GM12878 (cell line): ENCODE results near the gene MAMDC4. TPM values are rescaled to one million over a fixed set of nuclear protein-coding genes. Genes with fewer than 3 reads are reported as not detected.

ENCODE experiments used
- ATAC-seq: fragments of 200-7000 bp; cut with Tn5 transposase; 3 replicates; pipeline ENCODE4 v1.9.1; 2020; ENCODE audit warnings: mild to moderate bottlenecking, moderate library complexity
- BruUV-seq: library from RNA; stranded (reverse); fragments of 400-500 nt; replicated peaks from 2 replicates; lab custom pipeline; 2021; lab: Mats Ljungman, UMichigan
- CTCF ChIA-PET: fragments of 300-600 bp; sonication (Branson Sonifier 250); formaldehyde crosslinking; extraction: SDS; loops from one replicate; lab custom pipeline; 2021; ENCODE audit warnings: inconsistent platforms; lab: Yijun Ruan, JAX
- POLR2A ChIA-PET: fragments of 350-600 bp; formaldehyde crosslinking; extraction: SDS; loops from one replicate; lab custom pipeline; 2021; ENCODE audit warnings: inconsistent platforms; lab: Charles Lee
- RAD21 ChIA-PET: fragments of 300-600 bp; sonication (Branson Sonifier 250); formaldehyde crosslinking; loops from one replicate; lab custom pipeline; 2023; ENCODE audit warnings: antibody characterized with exemption; ENCODE audit not compliant: unreplicated experiment; lab: Charles Lee
- SMC1A ChIA-PET: fragments of 300-600 bp; sonication (Branson Sonifier 250); formaldehyde crosslinking; loops from one replicate; lab custom pipeline; 2023; ENCODE audit not compliant: unreplicated experiment, uncharacterized antibody; lab: Charles Lee
- DNase-seq: peaks from one replicate; pipeline ENCODE4 v3.0.0-alpha.2; 2011; ENCODE audit warnings: low read depth, low spot score
- FAIRE-seq: peaks from 3 replicates; lab custom pipeline; 2011; peaks lifted over from hg19 to GRCh38; lab: Jason Lieb, UNC
- H2AFZ ChIP-seq: 2 replicates; pipeline ENCODE4 v1.6.0; 2011; ENCODE audit warnings: low read depth, low read length, control low read depth; ENCODE audit not compliant: control insufficient read depth
- H3K27ac ChIP-seq: 2 replicates; pipeline ENCODE4 v1.5.1; 2011; ENCODE audit warnings: control low read depth; ENCODE audit not compliant: control insufficient read depth, insufficient read depth
- H3K27me3 ChIP-seq, 2 experiments: replicated peaks in 1 of 2; 2 replicates each; pipeline versions ENCODE4 v1.6.0 to v1.6.1; 2011; ENCODE audit warnings: low read length in 1 of 2; ENCODE audit not compliant: control insufficient read depth in 2 of 2, insufficient read depth in 2 of 2
- H3K36me3 ChIP-seq, 2 experiments: 2 replicates each; pipeline ENCODE4 v1.5.1; 2011; ENCODE audit warnings: low read length in 1 of 2; ENCODE audit not compliant: control insufficient read depth in 2 of 2, insufficient read depth in 2 of 2
- H3K4me1 ChIP-seq: 2 replicates; pipeline ENCODE4 v1.6.1; 2011; ENCODE audit warnings: mild to moderate bottlenecking, low read length, moderate library complexity, mixed read lengths; ENCODE audit not compliant: control insufficient read depth, insufficient read depth
- H3K4me2 ChIP-seq: 2 replicates; pipeline ENCODE4 v1.6.0; 2011; ENCODE audit warnings: control low read depth; ENCODE audit not compliant: control insufficient read depth, insufficient read depth
- H3K4me3 ChIP-seq: fragments of 200-600 bp; sonication (generic); 2 replicates; pipeline ENCODE4 v1.5.1; 2016
- H3K79me2 ChIP-seq: 2 replicates; pipeline ENCODE4 v1.6.0; 2011; ENCODE audit warnings: low read length; ENCODE audit not compliant: control insufficient read depth, insufficient read depth
- H3K9ac ChIP-seq: 2 replicates; pipeline ENCODE4 v1.8.0; 2011; ENCODE audit warnings: low read length, control low read depth, mixed read lengths; ENCODE audit not compliant: control insufficient read depth, insufficient read depth
- H3K9me3 ChIP-seq: replicated peaks from 3 replicates; pipeline ENCODE4 v1.5.1; 2011; ENCODE audit warnings: mild to moderate bottlenecking, low read length; ENCODE audit not compliant: control insufficient read depth, insufficient read depth
- H4K20me1 ChIP-seq: 2 replicates; pipeline ENCODE4 v1.6.0; 2011; ENCODE audit not compliant: control insufficient read depth, insufficient read depth
- BMI1 ChIP-seq: fragments of 450-650 bp; IDR thresholded peaks from 2 replicates; pipeline ENCODE4 v1.6.1; 2016; ENCODE audit warnings: mild to moderate bottlenecking, moderate library complexity, borderline replicate concordance
- ETV6 ChIP-seq, 2 experiments: fragments of 450-650 bp in 1 of 2; IDR thresholded peaks in 1 of 2; conservative IDR thresholded peaks in 1 of 2; 2 replicates each; pipeline ENCODE4 v1.6.1; 2014; ENCODE audit warnings: antibody characterized with exemption in 1 of 2, borderline replicate concordance in 1 of 2, low read depth in 1 of 2, mild to moderate bottlenecking in 1 of 2, moderate library complexity in 1 of 2
- IRF4 ChIP-seq: IDR thresholded peaks from 2 replicates; pipeline ENCODE4 v1.6.1; 2011; ENCODE audit warnings: low read depth, low read length
- NFYA ChIP-seq: IDR thresholded peaks from 2 replicates; pipeline ENCODE4 v1.6.1; 2011; ENCODE audit warnings: low read depth, mild to moderate bottlenecking, low read length, improper control_type of control experiment, borderline replicate concordance
- RB1 ChIP-seq: fragments of 450-650 bp; formaldehyde crosslinking; IDR thresholded peaks from 2 replicates; pipeline ENCODE4 v1.6.1; 2017; ENCODE audit warnings: mild to moderate bottlenecking, borderline replicate concordance
- SRF ChIP-seq, 2 experiments: IDR thresholded peaks; 2 replicates each; pipeline ENCODE4 v1.6.1; 2011; ENCODE audit warnings: low read depth in 2 of 2, low read length in 2 of 2, mild to moderate bottlenecking in 1 of 2, moderate library complexity in 1 of 2
- TBL1XR1 ChIP-seq: IDR thresholded peaks from 2 replicates; pipeline ENCODE4 v1.6.1; 2012; ENCODE audit warnings: low read depth, low read length, improper control_type of control experiment
- ZNF217 ChIP-seq: fragments of 450-650 bp; IDR thresholded peaks from 2 replicates; pipeline ENCODE4 v1.6.1; 2017; ENCODE audit warnings: antibody characterized with exemption, mild to moderate bottlenecking
- WGBS: methylation state at CpG from one replicate; pipeline ENCODE4 v1.1.6; 2016; ENCODE audit warnings: low lambda C conversion rate; ENCODE audit not compliant: insufficient replicate concordance, insufficient coverage; ENCODE audit errors: missing lambda C conversion rate; 5-methylcytosine and 5-hydroxymethylcytosine counted together
- in situ Hi-C: fragments of 300-500 bp; cut with MboI; formaldehyde crosslinking; loops from 9 replicates; pipeline ENCODE4 v1.14.3; 2018; ENCODE audit warnings: mixed read lengths
- intact Hi-C: fragments of 100-400 bp; cut with micrococcal nuclease; formaldehyde crosslinking; loops from one replicate; pipeline ENCODE4 v1.14.2; 2022; ENCODE audit not compliant: unreplicated experiment
- polyA plus RNA-seq, 11 experiments: library from polyadenylated mRNA; depleted of rRNA in 4 of 11; unstranded in 6 of 11; stranded (reverse) in 5 of 11; fragments of >200 nt; fragmentation: Nextera tagmentation in 4 of 11; fragmentation: Illumina TruSeq in 1 of 11; extraction: Ambion mirVana in 4 of 11; extraction: Trizol in 1 of 11; gene quantifications; 1 replicate in 1 of 11; 2 replicates in 10 of 11; pipeline versions ENCODE4 v1.2.1 to v1.2.3, GENCODE V29; 2011 to 2016; ENCODE audit warnings: inconsistent platforms in 2 of 11, missing spikeins in 2 of 11, low read depth in 1 of 11
- total RNA-seq, 4 experiments: library from RNA; depleted of rRNA in 3 of 4; stranded (reverse); fragments of >200 nt in 3 of 4; fragmentation: Illumina TruSeq in 1 of 4; extraction: Trizol in 1 of 4; gene quantifications; 2 replicates each; pipeline versions ENCODE4 v1.2.1 to v1.2.3, GENCODE V29; 2013 to 2021
- TF ChIP-seq, protein P1 (sequence below): fragments of 450-650 bp; formaldehyde crosslinking; IDR thresholded peaks from 2 replicates; pipeline ENCODE4 v1.4.0; 2022; ENCODE audit warnings: mild to moderate bottlenecking, moderate library complexity
- TF ChIP-seq, protein P2 (sequence below): fragments of 450-650 bp; IDR thresholded peaks from 2 replicates; pipeline ENCODE4 v1.6.1; 2017; ENCODE audit warnings: mild to moderate bottlenecking, low read depth, inconsistent platforms; ENCODE audit not compliant: poor library complexity, severe bottlenecking
- TF ChIP-seq, protein P3 (sequence below): IDR thresholded peaks from 2 replicates; pipeline ENCODE4 v1.6.1; 2012; ENCODE audit warnings: low read depth, low read length, improper control_type of control experiment
- TF ChIP-seq, protein P4 (sequence below), 3 experiments: IDR thresholded peaks in 2 of 3; conservative IDR thresholded peaks in 1 of 3; 2 replicates each; pipeline ENCODE4 v1.5.1; 2011; ENCODE audit warnings: low read depth in 3 of 3, low read length in 3 of 3, mild to moderate bottlenecking in 3 of 3, control low read depth in 2 of 3, moderate library complexity in 2 of 3, inconsistent platforms in 1 of 3, mixed read lengths in 1 of 3; ENCODE audit not compliant: control insufficient read depth in 2 of 3, insufficient read depth in 1 of 3; ENCODE audit errors: extremely low read depth in 1 of 3

Gene MAMDC4
- total and polyA plus RNA-seq, 10 of the 15 experiments (the other 5 are each of a cell fraction or from before 2014, with no cell fraction given), result 0.22 to 5.7 (median 2.4) TPM; not detected in 1

DNA sequence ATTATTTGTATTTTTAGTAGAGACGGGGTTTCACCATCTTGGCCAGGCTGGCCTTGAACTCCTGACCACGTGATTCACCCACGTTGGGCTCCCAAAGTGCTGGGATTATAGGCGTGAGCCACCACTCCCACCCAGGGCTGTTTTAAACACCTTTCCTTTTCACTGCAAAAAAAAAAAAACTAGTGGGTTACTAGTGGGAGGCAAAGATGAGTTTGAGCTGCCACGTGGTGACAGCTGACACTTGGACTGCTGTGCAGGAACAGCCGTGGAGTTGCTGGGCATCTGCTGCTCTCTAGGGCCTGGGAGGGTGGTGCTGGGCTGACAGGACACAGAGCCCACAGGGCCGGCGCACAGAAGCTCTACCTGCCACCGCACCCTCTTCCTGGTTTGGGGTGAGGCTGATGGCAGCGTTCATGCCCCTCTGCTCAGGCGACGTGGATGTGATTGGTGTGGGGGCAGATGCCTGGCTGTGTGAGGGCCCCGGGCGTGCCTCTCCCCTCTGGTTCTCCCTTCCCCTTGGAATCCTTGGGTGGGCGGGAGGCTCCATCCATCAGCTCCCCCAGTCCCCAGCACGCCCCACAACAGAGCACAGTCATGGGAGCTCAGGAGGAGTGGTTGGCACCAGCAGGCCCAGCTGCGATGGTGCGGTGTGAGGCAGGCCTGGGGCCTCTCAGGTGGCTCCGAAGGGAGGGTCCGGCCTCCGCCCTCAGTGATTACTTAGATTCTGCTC lies 27.5 kb upstream of the MAMDC4 start (continued):
- TF ChIP-seq, protein P1, sequence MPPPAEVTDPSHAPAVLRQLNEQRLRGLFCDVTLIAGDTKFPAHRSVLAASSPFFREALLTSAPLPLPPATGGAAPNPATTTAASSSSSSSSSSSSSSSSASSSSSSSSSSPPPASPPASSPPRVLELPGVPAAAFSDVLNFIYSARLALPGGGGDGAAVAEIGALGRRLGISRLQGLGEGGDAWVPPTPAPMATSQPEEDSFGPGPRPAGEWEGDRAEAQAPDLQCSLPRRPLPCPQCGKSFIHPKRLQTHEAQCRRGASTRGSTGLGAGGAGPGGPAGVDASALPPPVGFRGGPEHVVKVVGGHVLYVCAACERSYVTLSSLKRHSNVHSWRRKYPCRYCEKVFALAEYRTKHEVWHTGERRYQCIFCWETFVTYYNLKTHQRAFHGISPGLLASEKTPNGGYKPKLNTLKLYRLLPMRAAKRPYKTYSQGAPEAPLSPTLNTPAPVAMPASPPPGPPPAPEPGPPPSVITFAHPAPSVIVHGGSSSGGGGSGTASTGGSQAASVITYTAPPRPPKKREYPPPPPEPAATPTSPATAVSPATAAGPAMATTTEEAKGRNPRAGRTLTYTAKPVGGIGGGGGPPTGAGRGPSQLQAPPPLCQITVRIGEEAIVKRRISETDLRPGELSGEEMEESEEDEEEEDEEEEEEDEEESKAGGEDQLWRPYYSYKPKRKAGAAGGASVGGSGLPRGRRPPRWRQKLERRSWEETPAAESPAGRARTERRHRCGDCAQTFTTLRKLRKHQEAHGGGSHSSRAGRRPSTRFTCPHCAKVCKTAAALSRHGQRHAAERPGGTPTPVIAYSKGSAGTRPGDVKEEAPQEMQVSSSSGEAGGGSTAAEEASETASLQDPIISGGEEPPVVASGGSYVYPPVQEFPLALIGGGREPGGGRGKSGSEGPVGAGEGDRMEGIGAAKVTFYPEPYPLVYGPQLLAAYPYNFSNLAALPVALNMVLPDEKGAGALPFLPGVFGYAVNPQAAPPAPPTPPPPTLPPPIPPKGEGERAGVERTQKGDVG, result no peak
- TF ChIP-seq ZNF217 (no peak), IRF4 (no peak)

DNA sequence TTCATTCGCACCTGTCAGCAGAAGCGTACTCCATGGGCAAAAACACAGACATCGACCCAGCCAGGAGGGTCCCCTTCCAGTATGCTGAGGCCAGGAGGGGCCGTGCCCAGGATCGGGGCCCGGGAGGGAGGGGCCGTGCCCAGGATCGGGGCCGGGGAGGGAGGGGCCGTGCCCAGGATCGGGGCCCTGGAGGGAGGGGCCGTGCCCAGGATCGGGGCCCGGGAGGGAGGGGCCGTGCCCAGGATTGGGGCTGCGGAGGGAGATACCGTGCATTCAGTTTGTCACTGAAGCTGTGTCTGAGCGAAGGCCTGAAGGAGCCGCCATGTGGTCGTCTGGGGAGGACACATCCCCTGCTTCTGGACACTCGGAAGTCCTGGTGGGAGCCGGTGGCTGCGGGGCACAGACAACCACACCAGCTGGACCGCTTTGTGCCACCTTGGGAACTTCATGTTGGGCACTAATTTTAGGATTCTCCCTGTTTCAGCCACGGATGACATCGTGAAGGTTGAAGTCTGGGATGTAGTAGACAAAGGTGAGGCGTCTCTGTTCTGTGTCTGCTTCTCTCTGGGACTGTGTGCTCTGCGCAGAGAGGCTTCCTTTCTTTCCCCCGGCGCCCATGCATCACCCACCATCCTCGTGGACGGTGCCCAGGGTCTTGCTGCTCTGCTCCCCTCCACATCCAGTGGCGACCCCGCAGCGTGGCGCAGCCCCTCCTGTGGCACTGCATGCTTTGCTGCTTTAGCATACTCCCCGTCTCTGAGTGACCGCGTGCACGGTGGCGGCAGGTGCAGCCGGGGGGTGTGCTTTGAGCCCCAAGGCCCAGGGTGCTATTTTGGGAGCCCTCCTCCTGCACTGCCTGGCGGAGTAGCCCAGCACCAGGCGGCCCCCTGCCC lies 26.6 kb upstream of the MAMDC4 start:
- POLR2A ChIA-PET, result no interaction called here
- TF ChIP-seq, protein P2, sequence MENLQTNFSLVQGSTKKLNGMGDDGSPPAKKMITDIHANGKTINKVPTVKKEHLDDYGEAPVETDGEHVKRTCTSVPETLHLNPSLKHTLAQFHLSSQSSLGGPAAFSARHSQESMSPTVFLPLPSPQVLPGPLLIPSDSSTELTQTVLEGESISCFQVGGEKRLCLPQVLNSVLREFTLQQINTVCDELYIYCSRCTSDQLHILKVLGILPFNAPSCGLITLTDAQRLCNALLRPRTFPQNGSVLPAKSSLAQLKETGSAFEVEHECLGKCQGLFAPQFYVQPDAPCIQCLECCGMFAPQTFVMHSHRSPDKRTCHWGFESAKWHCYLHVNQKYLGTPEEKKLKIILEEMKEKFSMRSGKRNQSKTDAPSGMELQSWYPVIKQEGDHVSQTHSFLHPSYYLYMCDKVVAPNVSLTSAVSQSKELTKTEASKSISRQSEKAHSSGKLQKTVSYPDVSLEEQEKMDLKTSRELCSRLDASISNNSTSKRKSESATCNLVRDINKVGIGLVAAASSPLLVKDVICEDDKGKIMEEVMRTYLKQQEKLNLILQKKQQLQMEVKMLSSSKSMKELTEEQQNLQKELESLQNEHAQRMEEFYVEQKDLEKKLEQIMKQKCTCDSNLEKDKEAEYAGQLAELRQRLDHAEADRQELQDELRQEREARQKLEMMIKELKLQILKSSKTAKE, result no peak
- TF ChIP-seq ETV6 (conservative IDR thresholded peaks at IDR 0.05 in 1 of 2, IDR thresholded peaks at IDR 0.05 in 1 of 2; ENCODE audit: borderline replicate concordance in 1 of 2, low read depth in 1 of 2), result no peak
- no peak for TF ChIP-seq TBL1XR1
- no peak for TF ChIP-seq SRF (IDR thresholded peaks at IDR 0.05; ENCODE audit: low read depth in 2 of 2, low read length in 2 of 2)
- TF ChIP-seq, protein P3, sequence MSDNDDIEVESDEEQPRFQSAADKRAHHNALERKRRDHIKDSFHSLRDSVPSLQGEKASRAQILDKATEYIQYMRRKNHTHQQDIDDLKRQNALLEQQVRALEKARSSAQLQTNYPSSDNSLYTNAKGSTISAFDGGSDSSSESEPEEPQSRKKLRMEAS, result no peak
- no peak for TF ChIP-seq RB1
- no peak for TF ChIP-seq NFYA
- TF ChIP-seq BMI1, result no peak
- TF ChIP-seq, protein P4, sequence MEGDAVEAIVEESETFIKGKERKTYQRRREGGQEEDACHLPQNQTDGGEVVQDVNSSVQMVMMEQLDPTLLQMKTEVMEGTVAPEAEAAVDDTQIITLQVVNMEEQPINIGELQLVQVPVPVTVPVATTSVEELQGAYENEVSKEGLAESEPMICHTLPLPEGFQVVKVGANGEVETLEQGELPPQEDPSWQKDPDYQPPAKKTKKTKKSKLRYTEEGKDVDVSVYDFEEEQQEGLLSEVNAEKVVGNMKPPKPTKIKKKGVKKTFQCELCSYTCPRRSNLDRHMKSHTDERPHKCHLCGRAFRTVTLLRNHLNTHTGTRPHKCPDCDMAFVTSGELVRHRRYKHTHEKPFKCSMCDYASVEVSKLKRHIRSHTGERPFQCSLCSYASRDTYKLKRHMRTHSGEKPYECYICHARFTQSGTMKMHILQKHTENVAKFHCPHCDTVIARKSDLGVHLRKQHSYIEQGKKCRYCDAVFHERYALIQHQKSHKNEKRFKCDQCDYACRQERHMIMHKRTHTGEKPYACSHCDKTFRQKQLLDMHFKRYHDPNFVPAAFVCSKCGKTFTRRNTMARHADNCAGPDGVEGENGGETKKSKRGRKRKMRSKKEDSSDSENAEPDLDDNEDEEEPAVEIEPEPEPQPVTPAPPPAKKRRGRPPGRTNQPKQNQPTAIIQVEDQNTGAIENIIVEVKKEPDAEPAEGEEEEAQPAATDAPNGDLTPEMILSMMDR (IDR thresholded peaks at IDR 0.05 in 2 of 3, conservative IDR thresholded peaks at IDR 0.05 in 1 of 3; ENCODE audit: control insufficient read depth in 2 of 3, extremely low read depth in 1 of 3, insufficient read depth in 1 of 3, low read depth in 3 of 3, low read length in 3 of 3), result no peak

More for the DNA sequence above, 26.6 kb upstream of the MAMDC4 start:
- Histone ChIP-seq H4K20me1 (no peaks in the 10 kb centered on the region), H3K4me3 (no peak overlapping the region), H3K9ac (no peak overlapping the region), H2AFZ (no peak overlapping the region), H3K4me2 (no peak overlapping the region), H3K9me3 (no peaks in the 10 kb centered on the region), H3K79me2 (no peaks in the 10 kb centered on the region), H3K4me1 (no peaks in the 10 kb centered on the region), H3K36me3 (peaks cover 11 to 12% of the 10 kb centered on the region in 2 experiments), H3K27ac (no peak overlapping the region), H3K27me3 (no peaks in the 10 kb centered on the region)
- in situ Hi-C loops, result no loop called here
- ChIA-PET SMC1A (interaction anchor here (1.0 kb wide), 1 partner anchor 10 kb away, joined by 3 read pairs; no protein-coding TSS in a partner anchor), CTCF (no interaction called here), RAD21 (no interaction called here)
- BruUV-seq, result no TSS peak
- ATAC-seq (no peak), DNase-seq (no peak), FAIRE-seq (no peak)
- 96% methylated on average over 38 of the region's 44 CpGs for WGBS
- intact Hi-C loops, result no loop called here
